GM19467 (cell line): Measurements from ENCODE around the gene FOXP1.

ENCODE experiments used
- ATAC-seq: cut with Tn5 transposase; IDR thresholded peaks from one replicate; pipeline ENCODE4 v1.9.1; 2021; ENCODE audit warnings: mild to moderate bottlenecking, moderate library complexity; ENCODE audit not compliant: unreplicated experiment

Gene FOXP1

DNA sequence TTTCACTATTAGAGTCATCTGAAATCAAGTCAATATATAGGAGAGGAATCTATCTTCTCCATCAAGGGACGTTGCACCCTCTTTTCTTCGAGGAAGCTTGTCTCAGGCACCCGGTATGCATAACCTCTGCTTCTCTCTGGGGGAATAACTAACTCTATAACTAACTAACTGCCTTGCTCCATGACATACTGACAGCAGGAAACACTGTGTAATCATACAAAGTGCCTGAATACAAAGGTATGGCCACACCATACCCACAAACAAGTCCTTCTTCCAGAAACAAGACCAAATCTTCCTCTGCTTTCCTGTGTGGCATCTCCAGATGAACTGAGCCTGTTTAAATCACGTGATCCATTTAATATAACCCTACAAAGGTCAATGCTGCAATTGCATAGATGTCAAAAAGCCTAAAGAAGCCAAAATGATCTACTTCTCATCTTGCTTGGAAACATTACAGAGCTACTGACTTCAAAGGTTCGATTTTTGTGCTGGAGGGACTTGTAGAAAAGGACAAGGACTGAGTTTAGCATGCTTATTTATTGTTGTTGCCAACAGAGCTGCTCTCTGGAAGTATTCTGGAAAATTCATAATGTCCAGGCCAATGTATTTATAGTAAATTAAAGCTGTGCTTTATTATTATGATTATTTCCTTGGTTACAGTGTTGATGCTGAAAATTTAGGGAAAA is 380.5 kb downstream of the FOXP1 start:
- no peak for ATAC-seq

DNA sequence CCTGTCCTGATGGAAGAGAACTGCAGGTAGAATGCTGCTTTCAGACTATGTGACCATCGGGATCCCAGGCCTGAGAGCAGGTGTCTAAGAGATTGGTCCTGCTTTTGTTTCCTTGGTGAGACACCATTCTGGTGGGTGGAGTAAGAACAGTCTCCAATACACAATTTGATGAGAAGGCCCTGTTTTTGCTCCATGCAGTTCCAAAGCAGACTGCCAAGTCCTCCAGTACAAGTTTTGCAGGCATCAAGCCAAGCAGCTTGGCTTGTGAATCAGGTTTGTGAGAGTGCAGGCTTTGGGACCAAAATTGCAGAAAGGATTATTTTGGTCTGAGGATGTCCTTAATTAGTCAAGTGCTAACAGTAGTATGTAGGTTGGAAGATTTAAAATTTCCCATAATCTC is 381.6 kb downstream of the FOXP1 start:
- no peak for ATAC-seq

DNA sequence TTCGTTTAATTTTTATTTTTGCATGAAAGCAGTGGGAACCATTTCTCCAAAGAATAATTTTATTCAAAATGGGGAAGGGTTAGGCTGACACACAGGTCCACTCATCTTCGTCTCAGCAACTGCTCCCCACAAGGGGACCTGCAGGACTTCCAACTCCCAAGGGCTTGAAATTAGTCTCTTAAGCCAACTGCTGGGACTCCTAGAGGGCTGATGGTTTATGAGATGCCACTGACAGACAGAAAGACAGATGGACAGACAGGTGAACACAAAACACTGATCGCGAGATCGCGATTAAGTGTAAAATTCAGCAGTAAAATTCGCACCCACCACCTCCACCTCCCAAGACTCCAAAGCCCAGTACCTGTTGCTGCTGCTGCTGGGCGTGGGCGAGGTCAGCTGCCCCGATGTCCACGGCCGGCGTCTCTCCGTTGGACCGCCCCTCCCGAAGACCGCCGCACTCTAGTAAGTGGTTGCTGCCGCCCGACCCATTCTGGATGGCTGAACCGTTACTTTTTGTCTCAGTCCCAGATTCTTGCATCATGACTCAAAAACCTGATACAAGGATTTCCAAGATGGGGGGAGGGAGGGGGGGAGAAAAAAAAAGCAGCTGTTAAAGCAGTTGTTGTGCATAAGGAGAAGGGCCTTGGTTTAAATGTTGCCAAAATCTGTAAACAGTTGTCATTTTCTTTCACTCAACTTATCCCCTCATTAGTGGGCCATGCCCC is 385.5 kb downstream of the FOXP1 start:
- no peak for ATAC-seq

DNA sequence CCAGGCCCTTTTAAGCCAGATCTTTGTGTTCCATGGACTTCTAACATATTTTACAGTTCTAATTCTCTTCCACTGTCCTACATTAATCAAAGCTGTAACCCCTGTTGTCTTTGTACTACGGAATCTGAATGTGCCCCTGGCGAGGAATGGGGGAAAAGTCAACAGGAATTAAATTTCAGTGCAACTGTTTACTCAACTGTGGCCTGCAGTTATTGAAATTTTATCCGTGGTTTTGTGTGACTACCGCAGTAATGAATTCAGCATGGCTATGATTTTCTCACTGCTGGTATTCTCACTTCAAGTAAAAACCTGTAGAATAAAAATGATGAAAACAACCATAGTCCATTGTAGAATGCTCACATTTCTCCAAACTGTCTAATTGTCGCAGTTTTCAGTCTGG is 388.0 kb downstream of the FOXP1 start:
- no peak for ATAC-seq

DNA sequence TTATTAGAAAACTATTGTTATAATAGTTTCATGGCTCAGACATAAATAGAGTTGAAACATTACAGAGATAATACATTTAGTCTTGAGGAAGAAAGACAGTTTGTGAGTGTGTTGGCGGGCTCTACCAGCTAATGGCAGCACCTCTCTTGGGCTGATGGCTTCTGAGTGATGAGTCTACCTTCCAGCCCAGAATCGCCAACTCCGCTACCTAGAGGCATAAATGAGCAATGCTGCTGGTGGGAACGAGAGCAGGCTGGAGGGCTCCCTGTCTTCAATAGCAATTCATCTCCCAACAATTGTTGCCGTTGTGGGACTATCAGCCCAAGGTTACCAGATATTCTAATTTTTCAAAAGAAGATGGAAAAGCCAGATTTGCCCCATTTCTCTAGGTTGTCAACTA is 388.7 kb downstream of the FOXP1 start:
- ATAC-seq, result no peak

DNA sequence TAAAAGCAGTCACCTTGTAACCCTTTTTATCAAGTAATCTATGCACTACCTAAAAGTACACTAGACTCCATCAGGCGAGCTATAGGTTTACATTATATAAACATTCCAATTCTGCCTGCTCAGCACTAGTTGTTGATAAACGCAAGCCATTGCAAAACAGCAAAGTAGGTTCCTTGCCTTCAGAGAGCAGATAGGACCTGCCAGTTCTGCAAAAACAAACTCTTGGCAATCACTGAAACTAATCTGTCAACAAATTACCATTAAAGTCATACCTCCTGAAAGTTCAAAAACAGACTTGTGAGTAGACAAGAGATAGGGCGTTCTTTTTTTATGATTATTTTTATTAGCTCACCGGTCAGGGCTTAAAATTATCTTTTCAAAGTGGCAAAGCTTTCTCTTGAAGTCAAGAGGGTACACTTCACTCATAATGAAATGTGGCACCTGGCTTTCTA is 392.5 kb downstream of the FOXP1 start:
- ATAC-seq, result no peak

DNA sequence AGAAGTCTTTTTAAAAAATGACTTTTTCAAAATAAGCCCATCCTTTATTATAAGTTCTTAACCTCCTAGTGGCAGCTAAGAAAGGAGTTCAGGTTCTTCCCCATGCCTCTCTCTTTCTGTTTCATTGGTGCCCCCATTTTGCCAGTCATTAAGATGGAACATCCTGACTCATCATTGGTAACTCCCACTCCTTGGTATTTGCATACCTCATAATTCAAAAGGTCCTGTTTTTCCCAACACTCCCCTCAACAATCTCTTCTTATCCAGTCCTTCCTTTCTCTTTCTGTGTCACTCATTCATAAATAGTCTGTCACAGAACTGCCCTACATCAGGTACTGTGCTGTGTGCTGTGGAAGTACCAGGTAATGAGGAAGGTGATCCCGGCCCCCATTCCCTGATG is 394.0 kb downstream of the FOXP1 start:
- no peak for ATAC-seq

DNA sequence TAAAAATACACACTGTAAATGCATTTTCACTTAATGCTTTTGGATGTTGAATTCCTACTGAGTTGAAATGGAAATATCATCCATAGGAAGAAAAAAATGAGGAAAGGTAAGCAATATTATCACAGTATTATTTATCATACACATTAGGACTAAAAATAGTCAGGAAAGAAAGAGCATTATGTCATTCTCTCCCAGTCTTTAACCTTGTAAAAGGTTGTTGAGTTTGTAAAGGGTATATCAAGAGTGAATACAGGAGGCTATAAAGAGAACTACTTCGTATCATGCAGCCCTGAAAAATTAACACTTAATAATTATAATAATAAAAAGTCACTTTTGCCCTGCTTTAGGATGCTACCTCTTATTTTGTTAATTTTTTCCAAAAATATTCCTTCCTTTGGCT is 395.8 kb downstream of the FOXP1 start:
- no peak for ATAC-seq

DNA sequence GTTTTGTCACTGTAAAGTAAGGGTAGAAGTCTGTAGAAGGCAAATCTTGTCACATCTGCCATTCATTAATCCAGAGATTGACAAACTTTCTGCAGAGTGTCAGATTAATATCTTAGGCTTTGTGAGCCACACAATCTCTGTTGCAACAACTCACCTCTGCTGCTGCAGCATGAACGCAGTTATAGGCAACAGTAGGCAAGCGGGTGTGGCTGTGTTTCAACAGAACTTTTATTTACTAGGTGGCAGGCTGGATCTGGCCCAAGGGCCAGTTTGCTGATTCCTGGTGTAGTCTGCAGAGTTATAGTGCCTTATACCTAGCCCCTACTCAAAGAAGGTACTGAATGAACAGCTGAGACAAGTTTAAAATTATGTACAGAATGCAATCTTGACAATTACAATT is 396.7 kb downstream of the FOXP1 start:
- no peak for ATAC-seq

DNA sequence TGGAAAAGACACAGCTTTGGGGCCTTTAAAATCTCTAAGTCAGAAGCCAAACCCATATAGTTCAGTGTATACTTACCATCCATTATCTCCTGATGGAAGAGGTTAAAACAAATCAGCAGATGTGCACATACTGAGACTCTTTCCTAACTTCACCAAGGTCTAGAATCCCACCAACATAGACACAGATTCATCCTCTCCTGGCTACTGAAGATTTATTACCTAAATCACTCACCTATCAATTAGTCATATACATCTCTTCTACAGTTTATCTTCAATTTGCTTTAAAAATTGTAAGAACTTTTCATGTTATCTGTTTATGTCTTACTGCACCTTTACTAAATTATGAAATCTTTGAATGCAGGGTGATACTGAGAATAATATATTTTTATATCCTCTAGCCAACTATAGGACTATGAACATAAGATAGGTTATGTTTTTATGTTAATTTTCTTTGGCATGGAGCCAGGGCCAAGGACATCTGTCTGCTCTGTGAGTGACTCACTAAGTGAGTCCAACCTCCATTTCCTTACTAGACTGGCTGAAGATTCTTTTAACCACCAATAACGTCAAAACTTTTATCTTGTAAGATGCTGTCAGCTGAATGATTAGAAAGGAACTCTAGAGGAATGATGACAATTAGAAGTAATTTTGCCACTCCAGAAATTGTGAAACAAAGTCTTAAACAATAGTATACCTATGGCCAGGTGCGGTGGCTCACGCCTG is 397.6 kb downstream of the FOXP1 start:
- no peak for ATAC-seq

DNA sequence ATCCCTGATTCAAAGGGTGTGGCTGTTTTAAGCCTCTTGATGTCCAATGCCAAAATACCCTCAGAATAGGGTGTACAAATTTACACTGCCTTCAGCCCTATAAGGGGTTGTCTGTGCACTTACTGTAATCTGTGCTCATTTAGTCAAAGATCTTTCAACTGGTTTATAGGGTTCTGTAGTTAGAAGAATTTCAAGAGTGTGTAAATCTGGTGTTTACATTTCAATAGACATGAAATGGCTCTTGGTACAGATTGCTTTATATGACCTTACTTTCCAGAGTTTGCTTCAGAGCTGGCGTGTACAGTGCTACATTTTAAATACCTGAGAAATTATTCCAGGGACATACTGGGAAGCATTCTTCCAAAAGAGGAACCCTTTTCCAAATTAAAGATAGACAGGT is 399.3 kb downstream of the FOXP1 start:
- no peak for ATAC-seq

DNA sequence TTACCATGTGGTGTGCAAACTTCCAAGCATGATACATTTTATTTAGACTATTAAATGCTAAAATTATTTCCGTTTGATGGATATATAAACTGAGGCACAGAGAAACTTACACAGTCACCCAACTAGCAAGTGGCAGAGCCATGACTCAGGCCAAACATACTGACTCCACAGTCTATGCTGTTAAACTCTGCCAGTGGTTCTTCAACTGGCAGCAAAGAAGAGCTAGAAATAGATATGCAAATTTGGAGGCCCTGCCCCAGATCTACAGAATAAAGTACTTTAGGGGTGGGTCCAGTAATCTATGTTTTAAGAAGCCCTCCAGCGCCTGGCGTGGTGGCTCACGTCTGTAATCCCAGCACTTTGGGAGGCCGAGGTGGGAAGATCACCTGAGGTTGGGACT is 400.0 kb downstream of the FOXP1 start:
- ATAC-seq, result no peak

DNA sequence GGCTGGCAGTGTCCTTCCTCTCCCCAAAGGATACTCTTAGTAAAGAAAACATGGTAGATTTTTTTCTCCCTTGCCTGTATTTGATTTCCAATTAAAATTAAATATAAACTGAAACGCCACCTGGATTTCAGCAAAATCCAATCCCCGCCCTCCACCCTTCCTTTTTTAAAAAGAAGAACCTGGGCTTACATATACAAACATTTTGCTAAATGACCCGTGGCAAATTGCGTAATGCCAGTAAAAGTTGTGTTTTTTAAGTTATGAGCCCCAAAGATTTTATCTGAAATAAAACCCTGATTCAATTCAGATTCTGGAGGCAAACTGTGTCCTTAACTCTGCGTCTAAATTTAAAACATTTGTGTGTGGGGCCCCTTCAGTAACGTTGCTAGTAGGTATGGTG is 403.0 kb downstream of the FOXP1 start:
- no peak for ATAC-seq

DNA sequence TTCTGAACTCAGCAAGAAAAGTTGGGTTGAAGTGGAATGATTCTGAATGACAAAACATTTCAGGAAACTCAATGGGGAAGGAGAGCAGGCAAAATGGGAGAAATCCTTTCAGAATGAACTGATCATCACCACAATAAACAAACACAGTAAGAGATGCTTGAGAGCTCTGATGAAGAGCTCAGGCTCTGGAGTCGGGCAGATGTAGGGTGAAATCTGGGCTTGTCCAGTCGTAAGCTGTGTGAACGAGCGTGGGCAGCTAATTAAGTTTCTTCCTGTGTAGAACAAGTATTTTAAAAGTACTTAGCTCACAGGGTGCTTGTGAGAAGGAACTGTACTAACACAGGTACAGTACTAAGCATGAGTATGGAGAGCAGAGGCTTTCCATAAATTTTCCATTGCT is 406.2 kb downstream of the FOXP1 start:
- ATAC-seq, result no peak

DNA sequence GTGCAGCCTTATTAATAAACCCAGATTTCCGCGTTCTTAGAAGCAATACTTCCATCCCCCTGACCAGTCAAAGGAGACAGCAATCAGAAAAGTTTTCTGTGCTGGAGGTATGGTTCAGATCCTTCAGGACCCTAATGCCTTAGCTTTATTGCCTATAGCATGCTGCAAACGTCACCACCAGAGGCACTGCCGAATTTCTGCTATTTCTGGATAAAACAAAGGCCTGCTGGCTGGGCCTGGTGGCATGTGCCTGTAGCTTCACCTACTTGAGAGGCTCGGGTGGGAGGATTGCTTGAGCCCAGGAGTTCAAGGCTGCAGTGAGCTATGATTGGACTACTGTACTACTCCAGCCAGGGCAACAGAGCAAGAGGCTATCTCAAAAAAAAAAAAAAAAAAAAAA is 407.2 kb downstream of the FOXP1 start:
- ATAC-seq, result no peak

DNA sequence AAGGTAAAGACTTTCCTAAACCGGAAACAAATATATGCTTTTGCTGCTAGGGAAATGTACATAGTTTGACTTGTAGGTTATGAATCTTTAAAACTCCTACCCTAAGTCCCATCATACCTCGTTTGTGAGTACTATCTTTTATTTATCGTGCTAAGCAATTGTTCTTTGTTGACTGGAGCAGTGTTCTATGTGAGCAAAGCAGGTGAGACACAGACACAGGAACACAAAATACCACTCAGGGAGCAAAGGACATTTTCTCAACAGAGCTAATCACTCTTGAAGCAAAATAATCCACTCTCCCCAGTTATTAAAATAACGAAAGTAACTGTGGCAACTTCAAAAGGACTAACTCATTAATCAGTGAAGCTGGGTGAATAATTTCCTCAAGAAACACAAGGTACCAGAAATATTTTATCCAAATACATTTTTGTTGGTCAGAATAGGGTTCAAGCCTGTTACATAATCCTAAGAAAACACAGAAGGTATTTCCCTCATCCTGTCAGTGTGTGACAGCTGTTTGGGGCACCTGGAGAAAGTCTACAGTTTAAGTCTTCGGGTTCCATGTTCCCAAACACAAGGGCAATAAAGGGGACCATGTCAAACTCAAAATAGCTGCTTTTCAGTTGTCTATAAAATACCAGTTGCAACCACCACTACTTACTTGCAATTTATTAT is 407.7 kb downstream of the FOXP1 start:
- ATAC-seq, result no peak

DNA sequence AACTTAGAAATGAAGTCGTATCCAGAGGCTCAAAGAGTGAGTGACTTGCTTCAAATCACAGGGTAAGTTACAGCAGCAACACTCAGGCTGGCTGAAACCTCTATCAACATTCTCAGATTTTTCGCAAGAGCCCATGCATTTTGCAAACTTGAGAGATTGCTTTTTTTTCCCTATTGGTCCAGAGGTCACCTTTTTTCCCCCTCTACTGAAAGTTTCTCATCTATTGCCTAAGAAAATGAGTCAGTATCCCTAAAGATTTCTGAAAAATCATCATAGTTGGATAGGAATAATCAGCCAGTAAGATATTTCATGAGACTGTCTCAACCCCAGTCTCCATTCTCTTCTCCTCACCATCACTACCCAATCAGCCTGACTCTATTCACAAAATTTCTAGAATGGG is 410.6 kb downstream of the FOXP1 start:
- ATAC-seq, result no peak

DNA sequence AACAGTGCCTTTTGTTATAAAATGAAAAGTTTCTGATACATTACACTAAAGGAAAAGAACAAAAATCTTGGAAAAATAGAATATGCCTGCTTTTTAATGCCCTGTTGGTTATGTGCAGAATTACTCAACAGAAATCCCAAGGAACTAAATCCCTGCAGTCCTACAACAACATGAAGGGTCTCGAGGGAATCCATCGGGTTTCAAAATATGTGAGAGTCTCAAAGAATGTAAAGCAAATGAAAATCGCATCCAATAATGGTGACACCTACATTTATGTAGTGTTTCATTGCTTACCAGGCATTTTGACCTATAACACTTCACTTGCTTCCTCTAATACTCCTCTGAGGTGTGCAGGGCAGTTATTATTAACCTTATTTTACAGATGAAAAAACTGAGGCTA is 411.3 kb downstream of the FOXP1 start:
- no peak for ATAC-seq

DNA sequence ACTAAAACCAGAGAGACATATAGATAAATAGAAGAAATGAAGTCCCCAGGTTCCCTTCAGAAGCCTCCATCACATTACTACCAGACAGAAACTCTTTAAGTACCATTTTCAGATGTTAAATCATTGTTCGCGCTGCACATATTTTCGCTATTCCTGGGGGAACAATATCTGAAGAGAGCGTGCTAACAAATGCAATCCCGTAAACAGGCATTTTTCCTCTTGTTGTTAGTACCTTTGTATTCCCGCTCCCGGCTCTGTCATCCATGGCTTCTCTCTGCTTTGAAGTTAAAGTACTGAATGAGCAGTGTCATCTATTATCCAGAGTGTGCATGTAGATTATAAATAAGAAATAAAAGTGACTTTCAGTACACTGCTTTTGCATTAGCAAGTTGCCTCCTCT is 412.3 kb downstream of the FOXP1 start:
- ATAC-seq, result no peak

DNA sequence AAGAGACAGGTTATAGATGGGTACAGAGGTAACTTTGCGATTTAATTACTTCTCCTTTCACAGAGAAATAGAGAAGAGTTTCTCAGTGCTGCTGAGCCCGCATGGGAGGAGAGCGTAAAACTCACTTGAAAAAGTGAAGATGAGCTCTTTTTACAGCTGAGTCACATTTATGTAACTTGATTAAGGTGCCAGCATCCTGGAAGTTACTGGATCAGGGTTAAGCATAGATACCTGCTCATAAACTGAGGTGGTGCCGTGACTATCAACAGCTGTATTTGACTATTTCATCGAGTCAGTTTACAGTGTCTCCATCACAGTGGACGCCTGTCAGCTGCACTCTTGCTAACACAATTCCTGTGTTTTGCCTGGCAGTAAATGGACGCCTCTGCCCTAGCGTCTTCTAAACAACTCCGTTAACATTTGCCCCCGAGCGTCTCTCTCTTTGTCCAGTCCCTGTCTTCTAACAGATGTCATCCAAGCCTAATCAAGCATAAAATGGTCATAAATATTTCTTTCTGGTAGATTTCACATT is 414.6 kb downstream of the FOXP1 start:
- no peak for ATAC-seq

DNA sequence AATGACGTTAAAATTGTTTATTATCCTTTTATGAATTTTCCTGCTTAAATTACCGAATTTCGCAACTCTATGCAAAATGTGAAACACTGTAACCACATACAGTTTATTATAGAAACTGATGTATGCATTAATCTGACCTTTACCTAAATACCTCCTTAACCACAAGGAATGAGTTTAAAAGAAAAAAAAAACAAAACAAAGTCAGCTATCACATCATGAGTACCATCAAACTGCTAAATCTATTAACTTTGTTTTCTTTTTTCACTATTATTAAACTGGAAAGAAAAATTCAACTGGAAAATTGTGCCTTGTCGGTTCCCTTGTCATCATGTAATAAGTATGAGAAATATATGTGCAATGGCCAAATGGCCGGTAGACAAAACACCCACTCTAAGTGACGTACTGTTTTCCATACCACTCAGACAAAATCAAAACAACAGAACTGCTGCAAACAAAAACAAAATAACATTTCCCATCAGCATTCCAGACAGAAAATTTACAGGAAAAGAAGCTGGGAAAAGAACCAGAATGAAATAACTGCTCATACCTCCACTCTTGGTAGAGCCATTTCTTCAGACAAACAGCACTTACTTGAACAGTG is 415.3 kb downstream of the FOXP1 start:
- ATAC-seq, result no peak
